Large intestine (tissue), 3 donors: Measurements from ENCODE around the gene CLDN4. TPM values are rescaled to one million over a fixed set of nuclear protein-coding genes. Genes with fewer than 3 reads are reported as not detected.

Experiments used
- DNase-seq, 2 donors: peaks; one replicate each; pipeline versions ENCODE4 v3.0.0 to v3.0.0-alpha.2; 2013
- H3K27ac ChIP-seq: one replicate; pipeline ENCODE4 v1.5.1; 2013; ENCODE audit warnings: low read length
- H3K27me3 ChIP-seq: 2 replicates; pipeline ENCODE4 v1.6.1; 2013; ENCODE audit warnings: low read length; ENCODE audit not compliant: control insufficient read depth, insufficient read depth
- H3K36me3 ChIP-seq: 2 replicates; pipeline ENCODE4 v1.6.1; 2013; ENCODE audit warnings: low read length; ENCODE audit not compliant: control insufficient read depth, insufficient read depth
- H3K4me1 ChIP-seq: one replicate; pipeline ENCODE4 v1.6.1; 2013; ENCODE audit warnings: low read length; ENCODE audit not compliant: control insufficient read depth, insufficient read depth
- H3K4me3 ChIP-seq: one replicate; pipeline ENCODE4 v1.5.1; 2013; ENCODE audit warnings: low read length
- H3K9me3 ChIP-seq: one replicate; pipeline ENCODE4 v1.6.1; 2013; ENCODE audit warnings: mild to moderate bottlenecking, low read depth, low read length, moderate library complexity; ENCODE audit not compliant: control insufficient read depth
- WGBS: methylation state at CpG from one replicate; pipeline ENCODE4 v1.1.5; 2013; ENCODE audit warnings: low lambda C conversion rate; ENCODE audit not compliant: insufficient coverage; 5-methylcytosine and 5-hydroxymethylcytosine counted together
- polyA plus RNA-seq: library from polyadenylated mRNA; unstranded; fragments of 120-200 nt; gene quantifications from one replicate; pipeline ENCODE4 v1.2.1, GENCODE V29; 2013

Gene CLDN4
- polyA plus RNA-seq, 1 donor, result 395 TPM

DNA sequence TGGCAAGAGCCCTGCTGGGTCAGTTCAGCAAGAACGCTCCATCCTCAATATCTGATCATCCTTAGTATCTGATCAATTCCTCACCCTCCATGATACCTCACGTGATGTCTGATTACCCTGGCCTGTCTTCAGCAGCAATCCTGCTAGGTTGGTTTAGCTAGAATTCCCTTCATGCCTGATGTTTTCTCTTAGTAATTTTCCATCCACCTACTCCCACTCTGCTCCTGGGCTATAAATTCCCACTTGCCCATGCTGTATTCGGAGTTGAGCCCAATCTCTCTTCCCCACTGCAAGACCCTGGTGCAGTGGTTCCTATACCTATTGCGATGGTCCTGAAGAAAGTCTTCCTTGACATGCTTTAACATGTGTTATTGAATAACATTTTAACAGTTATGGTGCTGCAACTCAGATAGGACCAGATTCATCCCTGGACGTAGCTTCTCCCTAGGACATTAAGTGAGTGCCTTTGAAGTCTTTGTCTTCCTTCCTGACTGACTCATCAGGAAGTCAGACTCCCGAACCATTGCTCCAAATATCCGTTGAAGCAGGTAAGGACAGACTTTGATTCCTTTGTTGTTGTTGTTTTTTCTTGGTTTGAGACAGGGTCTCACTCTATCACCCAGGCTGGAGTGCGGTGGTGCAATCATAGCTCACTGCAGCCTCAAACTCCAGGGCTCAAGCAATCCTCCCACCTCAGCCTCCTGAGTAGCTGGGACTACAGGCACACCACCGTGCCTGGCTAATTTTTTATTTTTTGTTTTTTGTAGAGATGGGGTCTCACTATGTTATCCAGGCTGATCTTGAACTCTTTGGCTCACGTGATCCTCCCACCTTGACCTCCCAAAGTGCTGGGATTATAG is 31.3 kb upstream of the CLDN4 start:
- H3K36me3 ChIP-seq, result no peaks in the 10 kb centered on the region
- H3K4me1 ChIP-seq, result peaks cover 17% of the 10 kb centered on the region
- peaks cover 3% of the 10 kb centered on the region for H3K9me3 ChIP-seq
- no peaks in the 10 kb centered on the region for H3K27me3 ChIP-seq
- WGBS, result 60% methylated on average over 1 of the region's 10 CpGs
- no peak overlapping the region for H3K27ac ChIP-seq
- DNase-seq, result no peak
- H3K4me3 ChIP-seq, result no peak overlapping the region

- Histone ChIP-seq H3K4me3 (no peak overlapping the region), H3K27ac (peak overlapping the region; percentile 71), H3K36me3 (no peaks in the 10 kb centered on the region), H3K4me1 (peaks cover 16% of the 10 kb centered on the region), H3K9me3 (peaks cover 3% of the 10 kb centered on the region), H3K27me3 (no peaks in the 10 kb centered on the region)
- 0% methylated on average over 1 of the region's 1 CpG for WGBS
- no peak for DNase-seq
Measured at GRCh38 chr7:73801577-73801976, 29.2 kb upstream of the CLDN4 start.

DNA sequence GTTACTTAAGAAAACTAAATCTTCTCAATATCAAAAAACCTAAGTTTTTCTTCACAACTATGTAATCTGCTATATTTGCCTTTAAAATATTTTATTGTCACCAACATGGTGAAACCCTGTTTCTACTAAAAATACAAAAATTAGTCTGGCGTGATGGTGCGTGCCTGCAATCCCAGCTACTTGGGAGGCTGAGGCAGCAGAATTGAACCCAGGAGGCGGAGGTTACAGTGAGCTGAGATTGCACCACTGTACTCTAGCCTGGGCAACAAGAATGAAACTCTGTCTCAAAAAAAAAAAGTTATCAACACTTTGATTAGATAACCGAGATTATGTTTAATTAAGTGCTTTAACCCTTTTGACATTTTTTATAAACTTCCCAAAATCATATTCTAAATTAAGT is 28.3 kb upstream of the CLDN4 start:
- WGBS, result no CpG with 5 or more reads among the region's 4 CpGs

DNA sequence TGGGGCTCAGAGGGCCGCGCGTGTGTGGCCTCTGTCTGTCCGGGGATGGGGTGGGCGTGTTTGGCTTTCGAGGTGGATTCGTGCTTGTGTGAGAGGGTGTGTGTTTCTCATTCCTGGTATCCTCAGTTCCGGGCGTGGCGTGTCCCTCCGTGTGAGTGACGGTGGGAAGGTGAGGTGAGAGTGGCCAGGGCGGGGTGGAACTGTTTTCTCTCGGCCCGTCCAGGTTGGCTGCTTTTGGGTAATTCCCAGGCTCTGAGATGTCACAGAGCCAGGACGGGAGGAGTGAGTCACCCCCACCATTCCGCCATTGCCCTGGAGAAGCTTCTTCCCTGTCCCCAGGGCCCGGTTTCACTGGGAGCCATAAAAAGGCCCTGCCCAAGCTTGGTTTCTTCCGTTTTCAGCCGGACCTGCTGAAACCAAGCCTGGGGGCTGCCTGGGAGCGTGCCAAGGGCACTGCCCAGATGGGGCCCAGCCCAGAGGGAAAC is 21.3 kb upstream of the CLDN4 start:
- H3K36me3 ChIP-seq, result no peaks in the 10 kb centered on the region
- peak overlapping the region; percentile 20 for H3K4me3 ChIP-seq
- H3K27me3 ChIP-seq, result no peaks in the 10 kb centered on the region
- no CpG with 5 or more reads among the region's 21 CpGs for whole genome bisulfite sequencing
- DNase-seq, result peak in 1 of 2 donors; percentile 78
- H3K4me1 ChIP-seq, result peaks cover 7% of the 10 kb centered on the region
- H3K9me3 ChIP-seq, result peaks cover 4% of the 10 kb centered on the region
- H3K27ac ChIP-seq, result peak overlapping the region; percentile 80

More for the DNA sequence above, 28.3 kb upstream of the CLDN4 start:
- H3K36me3 ChIP-seq, result no peaks in the 10 kb centered on the region
- H3K4me1 ChIP-seq, result peaks cover 16% of the 10 kb centered on the region
- no peaks in the 10 kb centered on the region for H3K27me3 ChIP-seq
- DNase-seq, result no peak
- no peak overlapping the region for H3K4me3 ChIP-seq
- peak overlapping the region; percentile 71 for H3K27ac ChIP-seq
- H3K9me3 ChIP-seq, result peaks cover 3% of the 10 kb centered on the region

- WGBS, result no CpG with 5 or more reads among the region's 4 CpGs
- Histone ChIP-seq H3K9me3 (peaks cover 4% of the 10 kb centered on the region), H3K27ac (no peak overlapping the region), H3K27me3 (no peaks in the 10 kb centered on the region), H3K4me1 (peaks cover 7% of the 10 kb centered on the region), H3K36me3 (no peaks in the 10 kb centered on the region), H3K4me3 (no peak overlapping the region)
- no peak for DNase-seq
Measured at GRCh38 chr7:73810998-73811360, 19.8 kb upstream of the CLDN4 start.

GRCh38 chr7:73811760-73812168 is 19.0 kb upstream of the CLDN4 start:
- Histone ChIP-seq H3K27me3 (no peaks in the 10 kb centered on the region), H3K4me1 (peaks cover 7% of the 10 kb centered on the region), H3K4me3 (no peak overlapping the region), H3K36me3 (no peaks in the 10 kb centered on the region), H3K9me3 (peaks cover 4% of the 10 kb centered on the region), H3K27ac (no peak overlapping the region)
- WGBS, result 100% methylated on average over 1 of the region's 11 CpGs
- peak in 1 of 2 donors; percentile 65 for DNase-seq

DNA sequence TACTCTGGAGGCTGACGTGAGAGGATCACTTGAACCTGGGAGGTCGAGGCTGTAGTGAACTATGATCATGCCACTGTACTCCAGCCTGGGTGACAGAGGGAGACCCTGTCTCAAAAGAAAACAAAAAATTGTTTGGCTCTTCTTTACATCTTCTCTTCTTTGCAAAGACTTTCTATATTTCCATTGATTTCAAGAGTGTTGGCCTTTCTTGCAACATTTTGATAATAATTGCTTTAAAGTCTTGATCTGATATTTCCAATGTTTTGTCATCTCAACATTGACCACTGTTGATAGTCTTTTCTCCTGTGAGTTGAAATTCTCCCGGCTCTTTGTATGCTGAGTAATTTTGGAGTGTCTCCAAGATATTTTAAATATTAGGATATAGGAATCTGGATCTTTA is 17.8 kb upstream of the CLDN4 start:
- no peak for DNase-seq
- Histone ChIP-seq H3K27me3 (no peaks in the 10 kb centered on the region), H3K36me3 (no peaks in the 10 kb centered on the region), H3K9me3 (peaks cover 4% of the 10 kb centered on the region), H3K4me1 (peaks cover 7% of the 10 kb centered on the region), H3K27ac (no peak overlapping the region), H3K4me3 (no peak overlapping the region)
- no CpG with 5 or more reads among the region's 3 CpGs for WGBS

DNA sequence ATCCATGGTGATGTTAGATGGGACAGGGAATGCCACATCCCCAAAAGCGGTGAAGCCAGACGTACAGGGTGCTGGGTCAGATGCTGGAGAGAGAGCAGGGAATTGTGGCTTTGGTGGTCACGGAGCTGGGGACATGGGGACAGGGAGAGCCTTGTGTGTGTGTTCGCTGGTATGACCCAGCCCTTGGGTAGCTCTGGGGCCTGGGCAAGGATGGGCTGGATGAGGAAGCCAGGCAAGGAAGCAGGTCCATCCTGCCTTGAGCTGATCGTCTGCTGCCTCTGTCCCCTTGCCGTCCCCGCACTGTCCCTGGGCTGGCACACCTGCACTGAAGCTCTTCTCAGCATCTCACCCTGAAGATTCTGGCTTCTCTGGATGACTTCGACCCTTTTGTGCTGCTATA is 15.4 kb upstream of the CLDN4 start:
- no CpG with 5 or more reads among the region's 8 CpGs for WGBS
- DNase-seq, result no peak
- Histone ChIP-seq H3K4me1 (no peaks in the 10 kb centered on the region), H3K4me3 (no peak overlapping the region), H3K36me3 (no peaks in the 10 kb centered on the region), H3K27ac (no peak overlapping the region), H3K27me3 (no peaks in the 10 kb centered on the region), H3K9me3 (peaks cover 4% of the 10 kb centered on the region)

GRCh38 chr7:73817121-73817520 is 13.7 kb upstream of the CLDN4 start:
- no peak for DNase-seq
- Histone ChIP-seq H3K9me3 (peaks cover 4% of the 10 kb centered on the region), H3K4me1 (peaks cover 8% of the 10 kb centered on the region), H3K27me3 (no peaks in the 10 kb centered on the region), H3K36me3 (no peaks in the 10 kb centered on the region), H3K27ac (no peak overlapping the region), H3K4me3 (no peak overlapping the region)
- 92% methylated on average over 5 of the region's 6 CpGs for WGBS

- Histone ChIP-seq H3K4me1 (peaks cover 31% of the 10 kb centered on the region), H3K4me3 (no peak overlapping the region), H3K36me3 (no peaks in the 10 kb centered on the region), H3K27me3 (no peaks in the 10 kb centered on the region), H3K27ac (no peak overlapping the region), H3K9me3 (no peaks in the 10 kb centered on the region)
- no peak for DNase-seq
- 100% methylated on average over 1 of the region's 7 CpGs for WGBS
Measured at GRCh38 chr7:73820013-73820412, 10.8 kb upstream of the CLDN4 start.
